GM20000 (cell line): Measurements from ENCODE around the gene CD84.

ENCODE experiments used
- DNase-seq: peaks from one replicate; pipeline ENCODE4 v3.0.0; 2012; ENCODE audit warnings: low spot score
- CTCF ChIP-seq: IDR thresholded peaks from 2 replicates; pipeline ENCODE4 v1.5.1; 2012; ENCODE audit warnings: mild to moderate bottlenecking, control low read depth; ENCODE audit errors: extremely low read depth, missing control alignments

Gene CD84

GRCh38 chr1:160547422-160547821 lies 31.9 kb downstream of the CD84 start:
- DNase-seq = no peak
- TF ChIP-seq CTCF = no peak

- TF ChIP-seq CTCF = no peak
- DNase-seq = no peak
Measured at GRCh38 chr1:160546942-160547341, 32.4 kb downstream of the CD84 start.

- no peak for DNase-seq
- TF ChIP-seq CTCF = peak; percentile 11
Measured at GRCh38 chr1:160544647-160545046, 34.6 kb downstream of the CD84 start.

- no peak for DNase-seq
- TF ChIP-seq CTCF = no peak
Measured at GRCh38 chr1:160542303-160542945, 36.9 kb downstream of the CD84 start.

GRCh38 chr1:160541622-160542302 lies 37.5 kb downstream of the CD84 start:
- no peak for DNase-seq
- TF ChIP-seq CTCF = no peak

GRCh38 chr1:160540859-160541233 lies 38.5 kb downstream of the CD84 start:
- no peak for TF ChIP-seq CTCF
- DNase-seq = no peak

GRCh38 chr1:160539990-160540858 lies 39.1 kb downstream of the CD84 start:
- no peak for TF ChIP-seq CTCF
- DNase-seq = peak; percentile 79
